ENCODE results near the gene HS3ST6.
"Not testable (repeated sequence)": the region's sequence is repeated elsewhere in the genome, so short reads cannot be mapped to it uniquely, and the experiment has no call there.

Gene HS3ST6

GRCh38 chr16:1929578-1930337 lies 11.5 kb upstream of the HS3ST6 start:
- peak overlapping the region; percentile 24 for H3K4me3 ChIP-seq (ENCODE audit: low read depth, low read length)

- peak overlapping the region; percentile 24 for H3K4me3 ChIP-seq (ENCODE audit: low read depth, low read length)
These were observed 10.9 kb upstream of the HS3ST6 start for GRCh38 chr16:1929105-1929504.

- H3K4me3 ChIP-seq (ENCODE audit: low read depth, low read length): no peak overlapping the region
These were observed 8.1 kb upstream of the HS3ST6 start for GRCh38 chr16:1926271-1926670.

- no peak overlapping the region for H3K4me3 ChIP-seq (ENCODE audit: low read depth, low read length)
These were observed 5.9 kb upstream of the HS3ST6 start for GRCh38 chr16:1924095-1924494.

- no peak overlapping the region for H3K4me3 ChIP-seq (ENCODE audit: low read depth, low read length)
These were observed 5.3 kb upstream of the HS3ST6 start for GRCh38 chr16:1923299-1924034.

- H3K4me3 ChIP-seq (ENCODE audit: low read depth, low read length): no peak overlapping the region
These were observed 4.1 kb upstream of the HS3ST6 start for GRCh38 chr16:1922357-1922756.

GRCh38 chr16:1920727-1921171 lies 2.5 kb upstream of the HS3ST6 start:
- H3K4me3 ChIP-seq (ENCODE audit: low read depth, low read length): no peak overlapping the region

- H3K4me3 ChIP-seq (ENCODE audit: low read depth, low read length): not testable (repeated sequence)
These were observed 1.9 kb upstream of the HS3ST6 start for GRCh38 chr16:1920122-1920521.

- no peak overlapping the region for H3K4me3 ChIP-seq (ENCODE audit: low read depth, low read length)
These were observed 1.2 kb upstream of the HS3ST6 start for GRCh38 chr16:1919327-1919998.

GRCh38 chr16:1917665-1918350 lies 407 bp downstream of the HS3ST6 start:
- H3K4me3 ChIP-seq (ENCODE audit: low read depth, low read length): no peak overlapping the region

GRCh38 chr16:1917056-1917664 lies 1.1 kb downstream of the HS3ST6 start:
- H3K4me3 ChIP-seq (ENCODE audit: low read depth, low read length): no peak overlapping the region

GRCh38 chr16:1916640-1916990 lies 1.6 kb downstream of the HS3ST6 start:
- H3K4me3 ChIP-seq (ENCODE audit: low read depth, low read length): no peak overlapping the region

GRCh38 chr16:1915732-1916639 lies 2.2 kb downstream of the HS3ST6 start:
- H3K4me3 ChIP-seq (ENCODE audit: low read depth, low read length): no peak overlapping the region

- H3K4me3 ChIP-seq (ENCODE audit: low read depth, low read length): no peak overlapping the region
These were observed 3.2 kb downstream of the HS3ST6 start for GRCh38 chr16:1914988-1915387.

GRCh38 chr16:1914084-1914608 lies 4.1 kb downstream of the HS3ST6 start:
- H3K4me3 ChIP-seq (ENCODE audit: low read depth, low read length): no peak overlapping the region

- no peak overlapping the region for H3K4me3 ChIP-seq (ENCODE audit: low read depth, low read length)
These were observed 4.7 kb downstream of the HS3ST6 start for GRCh38 chr16:1913327-1914083.

- no peak overlapping the region for H3K4me3 ChIP-seq (ENCODE audit: low read depth, low read length)
These were observed 6.0 kb downstream of the HS3ST6 start for GRCh38 chr16:1912215-1912543.

- H3K4me3 ChIP-seq (ENCODE audit: low read depth, low read length): no peak overlapping the region
These were observed 6.6 kb downstream of the HS3ST6 start for GRCh38 chr16:1911467-1912214.

Measured in iPS-11a (cell line).